Measurements from ENCODE around the gene SLC9A2. TPM values are rescaled to one million over a fixed set of nuclear protein-coding genes. Genes with fewer than 3 reads are reported as not detected.
A peak's percentile ranks its signal among the peaks of the same experiment; 100 is the strongest.

The SLC9A2 gene
- total RNA-seq, 4 donors from 2014 or later = 61.7 to 151 (median 80.6) TPM

DNA sequence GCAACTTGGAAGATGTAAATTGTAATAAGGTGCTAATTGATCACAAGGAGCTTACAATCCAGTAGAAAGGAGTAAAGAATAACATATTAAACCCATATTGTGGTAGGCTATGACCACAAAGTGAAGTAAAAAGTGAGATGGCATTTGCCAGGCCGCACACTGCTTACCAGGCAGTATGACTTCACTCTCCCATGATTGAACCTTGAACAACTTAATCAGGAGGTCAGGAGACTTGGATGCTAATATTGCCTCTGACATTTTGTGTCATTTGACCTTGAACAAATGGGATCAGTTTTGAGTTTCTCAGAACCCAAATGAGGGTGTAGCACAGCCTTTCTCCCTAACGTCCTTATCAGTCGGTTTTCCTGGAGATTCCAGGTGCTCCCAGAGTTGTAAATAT lies 44.0 kb downstream of the SLC9A2 start:
- Histone ChIP-seq H3K4me3 (no peak overlapping the region), H3K27me3 (no peaks in the 10 kb centered on the region), H3K27ac (peak overlapping the region; percentile 60 to 65 (median 62)), H3K4me1 (peaks cover 7 to 50% (median 22%) of the 10 kb centered on the region in 4 donors), H3K36me3 (no peaks in the 10 kb centered on the region), H3K9me3 (no peaks in the 10 kb centered on the region)
- in situ Hi-C loops (cut with MboI; ENCODE audit: low pct_ligation_motif_present in 1 of 4, low pct_unique_long_range_greater_than_20kb in 1 of 4, low sequenced_read_pairs in 3 of 4) = no loop called here
- DNase-seq = no peak
- TF ChIP-seq POLR2A (IDR thresholded peaks at IDR 0.05) = no peak
- no peak for TF ChIP-seq POLR2AphosphoS5 (IDR thresholded peaks at IDR 0.05)
- TF ChIP-seq CTCF (IDR thresholded peaks at IDR 0.05) = no peak
- TF ChIP-seq EP300 (IDR thresholded peaks at IDR 0.05; ENCODE audit: low read depth) = no peak
- WGBS, 2 donors (ENCODE audit: low coverage in 1 of 2) = 47 to 56% methylated on average over 1 to 3 of the region's 3 CpGs
- intact Hi-C loops (cut with DNase I; ENCODE audit: low total_unique reads) = no loop called here

DNA sequence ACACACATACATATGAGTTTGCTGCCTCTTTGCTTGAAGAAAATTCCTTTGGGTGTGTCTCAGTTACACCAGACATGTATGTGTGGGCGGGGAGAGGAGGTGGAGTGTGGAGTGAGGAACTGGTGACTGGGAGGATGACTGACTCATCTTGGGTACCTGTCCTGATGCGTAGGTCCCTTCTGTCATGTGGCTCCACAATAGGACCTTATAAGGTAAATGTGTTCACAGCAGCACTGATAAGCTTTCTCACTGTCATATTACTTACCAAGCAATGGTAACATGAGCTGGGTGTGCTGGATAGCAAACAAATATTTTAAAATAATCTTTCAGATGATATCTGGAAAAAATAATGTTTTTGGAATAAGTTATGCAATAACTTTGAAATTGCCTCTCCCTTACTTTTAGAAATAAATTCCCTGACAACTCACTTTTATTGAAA lies 45.1 kb downstream of the SLC9A2 start:
- Histone ChIP-seq H3K27ac (peak overlapping the region in 2 of 4 donors; percentile 60 to 63), H3K27me3 (no peaks in the 10 kb centered on the region), H3K4me3 (no peak overlapping the region), H3K9me3 (no peaks in the 10 kb centered on the region), H3K4me1 (peaks cover 7 to 54% (median 26%) of the 10 kb centered on the region in 4 donors), H3K36me3 (no peaks in the 10 kb centered on the region)
- in situ Hi-C loops (cut with MboI; ENCODE audit: low pct_ligation_motif_present in 1 of 4, low pct_unique_long_range_greater_than_20kb in 1 of 4, low sequenced_read_pairs in 3 of 4) (no loop called here), intact Hi-C loops (cut with DNase I; ENCODE audit: low total_unique reads) (no loop called here)
- peak in 1 of 3 donors; percentile 18 for TF ChIP-seq POLR2AphosphoS5 (IDR thresholded peaks at IDR 0.05)
- no peak for TF ChIP-seq EP300 (IDR thresholded peaks at IDR 0.05; ENCODE audit: low read depth)
- TF ChIP-seq CTCF (IDR thresholded peaks at IDR 0.05) = no peak
- no peak for TF ChIP-seq POLR2A (IDR thresholded peaks at IDR 0.05)
- peak; percentile 61 for DNase-seq
- WGBS, 2 donors (ENCODE audit: low coverage in 1 of 2) = 51 to 79% methylated on average over 2 of the region's 2 CpGs

DNA sequence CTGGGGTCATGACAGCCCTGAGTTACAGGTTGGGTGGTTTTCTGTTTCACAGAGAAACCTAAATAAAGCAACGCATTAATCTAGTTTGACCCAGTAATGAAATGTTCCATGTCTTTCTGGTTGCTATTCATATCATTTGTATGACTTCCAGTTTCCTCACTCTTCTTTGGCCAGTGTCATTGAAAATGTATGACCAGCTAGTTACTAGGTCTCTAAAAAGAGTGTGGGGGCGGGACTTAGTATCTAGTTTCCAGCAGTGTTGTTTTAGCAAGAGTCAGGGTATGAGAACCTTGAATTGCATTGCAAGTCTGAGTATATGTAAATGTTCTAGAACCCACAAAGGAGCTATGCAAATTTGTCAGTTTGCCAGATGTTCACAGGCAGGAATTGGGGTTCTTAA lies 47.7 kb downstream of the SLC9A2 start:
- 88 to 89% methylated on average over 2 of the region's 2 CpGs for WGBS, 2 donors (ENCODE audit: low coverage in 1 of 2)
- DNase-seq = no peak
- Histone ChIP-seq H3K27me3 (no peaks in the 10 kb centered on the region), H3K36me3 (no peaks in the 10 kb centered on the region), H3K4me1 (peaks cover 0 to 34% (median 13%) of the 10 kb centered on the region in 4 donors), H3K9me3 (no peaks in the 10 kb centered on the region), H3K4me3 (no peak overlapping the region), H3K27ac (peak overlapping the region in 2 of 4 donors; percentile 62 to 69)
- TF ChIP-seq POLR2A (IDR thresholded peaks at IDR 0.05) (no peak), POLR2AphosphoS5 (IDR thresholded peaks at IDR 0.05) (no peak), CTCF (IDR thresholded peaks at IDR 0.05) (no peak), EP300 (IDR thresholded peaks at IDR 0.05; ENCODE audit: low read depth) (no peak)
- in situ Hi-C loops (cut with MboI; ENCODE audit: low pct_ligation_motif_present in 1 of 4, low pct_unique_long_range_greater_than_20kb in 1 of 4, low sequenced_read_pairs in 3 of 4) = no loop called here
- intact Hi-C loops (cut with DNase I; ENCODE audit: low total_unique reads) = no loop called here

DNA sequence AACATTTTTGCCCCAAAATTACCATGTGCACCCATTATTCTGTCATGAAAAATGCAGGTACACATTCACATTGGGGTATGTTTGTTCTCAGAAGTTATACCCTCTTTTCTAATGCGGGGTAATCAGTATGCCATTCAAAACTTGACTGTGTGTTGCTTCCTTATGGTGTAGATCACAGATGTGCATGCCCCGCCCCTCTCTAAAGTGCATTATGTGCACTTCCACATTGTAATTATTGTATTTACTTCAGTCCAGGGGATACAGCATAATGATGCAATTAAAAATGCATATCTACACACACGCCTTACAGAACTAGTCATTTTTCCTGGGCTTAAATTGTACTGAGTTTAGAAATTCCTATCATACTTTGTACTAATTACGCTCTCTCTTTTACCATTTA lies 48.8 kb downstream of the SLC9A2 start:
- 49 to 55% methylated on average over 3 to 4 of the region's 4 CpGs for WGBS, 2 donors (ENCODE audit: low coverage in 1 of 2)
- intact Hi-C loops (cut with DNase I; ENCODE audit: low total_unique reads) (no loop called here), in situ Hi-C loops (cut with MboI; ENCODE audit: low pct_ligation_motif_present in 1 of 4, low pct_unique_long_range_greater_than_20kb in 1 of 4, low sequenced_read_pairs in 3 of 4) (no loop called here)
- peak; percentile 55 for DNase-seq
- peak overlapping the region; percentile 59 to 71 (median 66) for H3K27ac ChIP-seq
- H3K9me3 ChIP-seq = no peaks in the 10 kb centered on the region
- no peak for TF ChIP-seq CTCF (IDR thresholded peaks at IDR 0.05)
- no peak for TF ChIP-seq POLR2A (IDR thresholded peaks at IDR 0.05)
- no peaks in the 10 kb centered on the region for H3K36me3 ChIP-seq
- peaks cover 0 to 23% (median 10%) of the 10 kb centered on the region in 4 donors for H3K4me1 ChIP-seq
- H3K27me3 ChIP-seq = no peaks in the 10 kb centered on the region
- no peak overlapping the region for H3K4me3 ChIP-seq
